Activated B cell treated with CpG ODN at 0.5 μM for 24 hours (primary cell): Measurements from ENCODE around the gene STAMBPL1. TPM values are rescaled to one million over a fixed set of nuclear protein-coding genes. Genes with fewer than 3 reads are reported as not detected.

Experiments used
- ATAC-seq: fragments of 200-7000 bp; cut with Tn5 transposase; one replicate; pipeline ENCODE4 v1.10.0; 2021; ENCODE audit warnings: low read depth, mild to moderate bottlenecking, moderate library complexity
- CTCF ChIA-PET: fragments of 350-600 bp; sonication (Branson Sonifier 250); formaldehyde crosslinking; loops from one replicate; lab custom pipeline; 2021; ENCODE audit warnings: antibody characterized with exemption; lab: Charles Lee
- POLR2A ChIA-PET: fragments of 350-600 bp; sonication (Branson Sonifier 250); formaldehyde crosslinking; loops from one replicate; lab custom pipeline; 2021; ENCODE audit warnings: antibody characterized with exemption; lab: Charles Lee
- DNase-seq: peaks from one replicate; pipeline ENCODE4 v3.0.0; 2022
- H3K27ac Mint-ChIP-seq: one replicate; pipeline ENCODE4 v1.8.0; 2020; ENCODE audit warnings: mixed read lengths
- H3K27me3 Mint-ChIP-seq: one replicate; pipeline ENCODE4 v1.8.0; 2021; ENCODE audit warnings: mixed read lengths
- H3K36me3 Mint-ChIP-seq: one replicate; pipeline ENCODE4 v1.8.0; 2021; ENCODE audit warnings: low read depth, mixed read lengths
- H3K4me1 Mint-ChIP-seq: one replicate; pipeline ENCODE4 v1.8.0; 2021; ENCODE audit warnings: mixed read lengths
- H3K4me3 Mint-ChIP-seq: one replicate; pipeline ENCODE4 v1.8.0; 2020; ENCODE audit warnings: mild to moderate bottlenecking, mixed read lengths
- H3K9me3 Mint-ChIP-seq: one replicate; pipeline ENCODE4 v1.8.0; 2020; ENCODE audit warnings: mixed read lengths
- intact Hi-C: fragments of 100-400 bp; cut with micrococcal nuclease; formaldehyde crosslinking; loops from one replicate; pipeline ENCODE4 v1.15.1; 2024
- total RNA-seq: library from RNA; stranded (reverse); gene quantifications from 2 replicates; pipeline ENCODE4 v1.2.3, GENCODE V29; 2022
- TF ChIP-seq, protein P1 (sequence below): fragments of 200-600 bp; IDR thresholded peaks from one replicate; pipeline ENCODE4 v1.8.0; 2022; ENCODE audit warnings: antibody characterized with exemption, mild to moderate bottlenecking

Gene STAMBPL1
- total RNA-seq, 1 donor from 2014 or later = 44.5 TPM

DNA sequence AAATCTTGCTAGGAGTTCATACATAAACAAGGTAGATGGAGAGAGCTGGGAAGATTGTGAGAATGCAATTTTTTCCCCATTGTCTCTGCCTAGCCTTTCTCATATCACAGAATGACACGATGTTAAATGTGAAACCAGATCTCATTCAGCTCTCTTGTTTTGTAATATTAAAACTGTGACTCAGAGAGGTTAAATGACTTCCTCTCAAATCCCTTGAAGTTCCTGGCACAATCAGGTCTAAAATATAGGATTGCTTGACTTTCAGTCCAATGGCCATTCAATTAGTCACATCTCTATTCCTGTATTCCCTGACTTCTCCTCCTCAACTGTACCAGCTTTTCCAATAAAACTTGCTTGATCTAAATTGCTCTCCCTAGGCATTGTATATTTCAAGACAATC is 31.5 kb upstream of the STAMBPL1 start:
- no peaks in the 10 kb centered on the region for H3K27me3 Mint-ChIP-seq
- ChIA-PET POLR2A (no interaction called here), CTCF (interaction anchor here (0.6 to 1.3 kb wide), 4 partner anchors 13 to 370 kb away, joined by 3 to 5 read pairs (median 3); no protein-coding TSS in a partner anchor)
- H3K4me3 Mint-ChIP-seq = no peak overlapping the region
- H3K4me1 Mint-ChIP-seq = peaks cover 3% of the 10 kb centered on the region
- H3K9me3 Mint-ChIP-seq = no peaks in the 10 kb centered on the region
- no peaks in the 10 kb centered on the region for H3K36me3 Mint-ChIP-seq
- DNase-seq = no peak
- intact Hi-C loops = no loop called here
- no peak for ATAC-seq
- TF ChIP-seq, protein P1, sequence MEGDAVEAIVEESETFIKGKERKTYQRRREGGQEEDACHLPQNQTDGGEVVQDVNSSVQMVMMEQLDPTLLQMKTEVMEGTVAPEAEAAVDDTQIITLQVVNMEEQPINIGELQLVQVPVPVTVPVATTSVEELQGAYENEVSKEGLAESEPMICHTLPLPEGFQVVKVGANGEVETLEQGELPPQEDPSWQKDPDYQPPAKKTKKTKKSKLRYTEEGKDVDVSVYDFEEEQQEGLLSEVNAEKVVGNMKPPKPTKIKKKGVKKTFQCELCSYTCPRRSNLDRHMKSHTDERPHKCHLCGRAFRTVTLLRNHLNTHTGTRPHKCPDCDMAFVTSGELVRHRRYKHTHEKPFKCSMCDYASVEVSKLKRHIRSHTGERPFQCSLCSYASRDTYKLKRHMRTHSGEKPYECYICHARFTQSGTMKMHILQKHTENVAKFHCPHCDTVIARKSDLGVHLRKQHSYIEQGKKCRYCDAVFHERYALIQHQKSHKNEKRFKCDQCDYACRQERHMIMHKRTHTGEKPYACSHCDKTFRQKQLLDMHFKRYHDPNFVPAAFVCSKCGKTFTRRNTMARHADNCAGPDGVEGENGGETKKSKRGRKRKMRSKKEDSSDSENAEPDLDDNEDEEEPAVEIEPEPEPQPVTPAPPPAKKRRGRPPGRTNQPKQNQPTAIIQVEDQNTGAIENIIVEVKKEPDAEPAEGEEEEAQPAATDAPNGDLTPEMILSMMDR = no peak
- no peak overlapping the region for H3K27ac Mint-ChIP-seq

DNA sequence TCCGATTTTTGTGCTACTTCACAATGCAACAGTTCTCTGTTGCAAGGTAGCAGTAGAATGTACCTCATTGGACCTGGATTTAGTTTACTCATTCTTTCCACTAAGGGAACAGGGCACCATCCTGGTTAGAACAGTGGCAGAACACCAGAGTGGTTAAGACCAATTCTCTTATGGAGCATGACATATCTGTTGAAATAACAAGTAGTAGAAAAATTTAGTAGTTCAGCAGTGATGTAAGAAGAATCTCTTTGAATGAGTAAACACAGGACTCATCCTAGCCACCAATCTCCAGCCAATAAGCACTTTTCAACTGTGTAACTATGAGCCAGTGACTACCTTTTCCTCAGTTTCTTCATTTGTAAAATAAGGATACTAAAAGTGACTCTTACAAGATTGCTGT is 30.8 kb upstream of the STAMBPL1 start:
- H3K9me3 Mint-ChIP-seq = no peaks in the 10 kb centered on the region
- peaks cover 4% of the 10 kb centered on the region for H3K4me1 Mint-ChIP-seq
- CTCF ChIA-PET = interaction anchor here (1.3 kb wide), 2 partner anchors 13 to 86 kb away, joined by 3 to 5 read pairs; no protein-coding TSS in a partner anchor
- POLR2A ChIA-PET = no interaction called here
- ATAC-seq (no peak), DNase-seq (no peak)
- H3K36me3 Mint-ChIP-seq = no peaks in the 10 kb centered on the region
- TF ChIP-seq, protein P1 = no peak
- no peaks in the 10 kb centered on the region for H3K27me3 Mint-ChIP-seq
- intact Hi-C loops = no loop called here
- H3K4me3 Mint-ChIP-seq = no peak overlapping the region
- no peak overlapping the region for H3K27ac Mint-ChIP-seq

DNA sequence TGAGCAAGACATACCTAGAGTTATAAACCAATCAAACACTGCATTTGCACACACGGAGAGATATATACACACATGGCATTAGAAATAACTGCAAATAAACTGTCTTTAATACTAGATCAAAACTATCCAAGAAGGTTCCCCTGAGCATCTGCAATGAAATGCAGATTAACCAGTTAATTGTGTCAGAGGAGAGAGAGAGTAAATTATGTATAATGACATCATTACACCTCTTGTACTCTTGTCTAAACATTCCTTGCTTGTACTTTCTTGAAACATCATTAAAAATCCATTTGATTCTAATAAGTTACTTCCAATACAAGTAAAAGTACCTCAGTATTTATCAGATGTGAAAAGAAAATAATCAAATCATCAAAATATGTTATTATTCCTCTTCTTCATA is 29.3 kb upstream of the STAMBPL1 start:
- CTCF ChIA-PET = interaction anchor here (0.9 to 1.3 kb wide), 2 partner anchors 14 to 15 kb away, joined by 3 read pairs; no protein-coding TSS in a partner anchor
- H3K9me3 Mint-ChIP-seq = no peaks in the 10 kb centered on the region
- ATAC-seq (no peak), DNase-seq (no peak)
- H3K27me3 Mint-ChIP-seq = no peaks in the 10 kb centered on the region
- POLR2A ChIA-PET = no interaction called here
- intact Hi-C loops = no loop called here
- H3K27ac Mint-ChIP-seq = no peak overlapping the region
- peaks cover 4% of the 10 kb centered on the region for H3K4me1 Mint-ChIP-seq
- TF ChIP-seq, protein P1 = no peak
- no peak overlapping the region for H3K4me3 Mint-ChIP-seq
- H3K36me3 Mint-ChIP-seq = no peaks in the 10 kb centered on the region

DNA sequence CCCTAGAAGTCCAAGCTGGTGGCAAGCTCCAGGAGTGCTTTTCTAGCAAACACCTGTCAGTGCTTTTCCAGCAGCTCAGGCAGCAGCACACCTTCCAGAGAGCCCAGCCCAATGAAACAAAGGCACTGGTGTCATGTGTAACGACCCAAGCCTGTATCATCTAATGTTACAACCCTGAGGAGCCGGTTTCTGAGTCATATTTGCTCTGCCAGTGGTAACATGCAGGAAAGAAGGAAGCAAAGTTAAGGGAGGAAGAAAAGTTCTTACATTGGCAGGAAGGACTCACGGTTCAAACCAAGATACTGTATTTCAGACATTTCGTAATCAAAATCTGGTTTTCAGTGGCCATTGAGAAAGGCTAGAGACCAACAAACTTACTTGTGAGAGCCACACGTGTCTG is 28.3 kb upstream of the STAMBPL1 start, which contains the start of gene ANKRD22:
Gene ANKRD22 (minus strand): TSS at position 139 of the 400 bp plus-strand sequence. CDS start 237 bp downstream, outside the sequence.
- DNase-seq = no peak
- intact Hi-C loops = no loop called here
- H3K9me3 Mint-ChIP-seq = no peaks in the 10 kb centered on the region
- H3K4me1 Mint-ChIP-seq = peaks cover 4% of the 10 kb centered on the region
- no peak for ATAC-seq
- POLR2A ChIA-PET = interaction anchor here (1.7 kb wide), 1 partner anchor 50 kb away, joined by 4 read pairs; no protein-coding TSS in a partner anchor
- CTCF ChIA-PET = interaction anchor here (0.9 to 1.3 kb wide), 2 partner anchors 13 to 16 kb away, joined by 3 read pairs; no protein-coding TSS in a partner anchor
- no peak within 1 kb of the TSS for H3K4me3 Mint-ChIP-seq
- H3K27me3 Mint-ChIP-seq = no peaks in the 10 kb centered on the region
- no peak within 1 kb of the TSS for H3K27ac Mint-ChIP-seq
- TF ChIP-seq, protein P1 = no peak
- H3K36me3 Mint-ChIP-seq = no peaks in the 10 kb centered on the region

DNA sequence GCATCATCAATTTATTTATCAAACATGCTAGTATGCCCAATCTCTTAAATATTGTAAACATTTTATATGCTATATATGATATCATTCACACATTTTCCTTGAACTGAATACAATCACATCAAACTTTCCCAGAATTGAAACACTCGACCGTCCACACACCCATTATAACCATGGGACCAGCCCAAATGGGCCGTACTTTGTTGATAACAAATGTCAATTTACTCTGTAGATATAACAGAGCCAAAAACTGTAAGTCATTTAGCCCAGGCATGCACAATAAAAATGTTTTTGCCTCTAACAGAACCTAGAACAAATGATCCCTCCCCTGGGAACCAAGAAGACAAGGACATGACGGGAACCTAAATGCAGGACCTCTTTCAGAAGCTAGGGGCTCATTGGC is 27.7 kb upstream of the STAMBPL1 start:
- Mint-ChIP-seq H3K4me1 (peaks cover 4% of the 10 kb centered on the region), H3K4me3 (no peak overlapping the region), H3K27ac (no peak overlapping the region), H3K27me3 (no peaks in the 10 kb centered on the region), H3K9me3 (no peaks in the 10 kb centered on the region), H3K36me3 (no peaks in the 10 kb centered on the region)
- ChIA-PET POLR2A (interaction anchor here (1.7 kb wide), 1 partner anchor 49 kb away, joined by 4 read pairs; no protein-coding TSS in a partner anchor), CTCF (interaction anchor here (1.0 to 1.6 kb wide), 2 partner anchors 17 to 80 kb away, joined by 3 to 7 read pairs; no protein-coding TSS in a partner anchor)
- TF ChIP-seq, protein P1 = no peak
- DNase-seq (no peak), ATAC-seq (no peak)
- intact Hi-C loops = no loop called here
